Tibial nerve (tissue), 3 donors: ENCODE measurements around the gene ZNF618.
A peak's percentile ranks its signal among the peaks of the same experiment; 100 is the strongest.

Experiments used
- POLR2A ChIP-seq, 2 donors: fragments of 450-650 bp; IDR thresholded peaks; one replicate each; pipeline ENCODE4 v1.6.1; 2017; ENCODE audit warnings: antibody characterized with exemption in 2 of 2, mild to moderate bottlenecking in 2 of 2, moderate library complexity in 2 of 2
- TF ChIP-seq, protein P1 (sequence below), 5 experiments: fragments of 200-600 bp in 3 of 5; fragments of 450-650 bp in 2 of 5; sonication (generic) in 3 of 5; IDR thresholded peaks; one replicate each; pipeline ENCODE4 v1.5.1; 2016 to 2019; ENCODE audit warnings: antibody characterized with exemption in 5 of 5, mild to moderate bottlenecking in 3 of 5, moderate library complexity in 2 of 5

- TF ChIP-seq, protein P1, sequence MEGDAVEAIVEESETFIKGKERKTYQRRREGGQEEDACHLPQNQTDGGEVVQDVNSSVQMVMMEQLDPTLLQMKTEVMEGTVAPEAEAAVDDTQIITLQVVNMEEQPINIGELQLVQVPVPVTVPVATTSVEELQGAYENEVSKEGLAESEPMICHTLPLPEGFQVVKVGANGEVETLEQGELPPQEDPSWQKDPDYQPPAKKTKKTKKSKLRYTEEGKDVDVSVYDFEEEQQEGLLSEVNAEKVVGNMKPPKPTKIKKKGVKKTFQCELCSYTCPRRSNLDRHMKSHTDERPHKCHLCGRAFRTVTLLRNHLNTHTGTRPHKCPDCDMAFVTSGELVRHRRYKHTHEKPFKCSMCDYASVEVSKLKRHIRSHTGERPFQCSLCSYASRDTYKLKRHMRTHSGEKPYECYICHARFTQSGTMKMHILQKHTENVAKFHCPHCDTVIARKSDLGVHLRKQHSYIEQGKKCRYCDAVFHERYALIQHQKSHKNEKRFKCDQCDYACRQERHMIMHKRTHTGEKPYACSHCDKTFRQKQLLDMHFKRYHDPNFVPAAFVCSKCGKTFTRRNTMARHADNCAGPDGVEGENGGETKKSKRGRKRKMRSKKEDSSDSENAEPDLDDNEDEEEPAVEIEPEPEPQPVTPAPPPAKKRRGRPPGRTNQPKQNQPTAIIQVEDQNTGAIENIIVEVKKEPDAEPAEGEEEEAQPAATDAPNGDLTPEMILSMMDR (IDR thresholded peaks at IDR 0.05) = peak; percentile 80 to 92 (median 85)
- no peak for TF ChIP-seq POLR2A (IDR thresholded peaks at IDR 0.05)
These were observed 206.1 kb downstream of the ZNF618 start for GRCh38 chr9:114082017-114082762.
